Peyer's patch (tissue), 4 donors: ENCODE results near the gene TOB2. TPM values are rescaled to one million over a fixed set of nuclear protein-coding genes. Genes with fewer than 3 reads are reported as not detected.

Experiments
- DNase-seq, 3 donors: peaks; one replicate each; pipeline ENCODE4 v3.0.0-alpha.2; 2017 to 2019
- H3K27ac ChIP-seq, 4 donors: fragments of 200-600 bp; sonication (generic); one replicate each; pipeline ENCODE4 v1.5.1; 2016 to 2019
- H3K27me3 ChIP-seq, 2 donors: fragments of 200-600 bp; sonication (generic); one replicate each; pipeline ENCODE4 v1.5.1; 2019
- H3K36me3 ChIP-seq, 3 donors: fragments of 200-600 bp; sonication (generic); one replicate each; pipeline ENCODE4 v1.5.1; 2016 to 2019
- H3K4me1 ChIP-seq, 4 donors: fragments of 200-600 bp; sonication (generic); one replicate each; pipeline ENCODE4 v1.5.1; 2016 to 2019
- H3K4me3 ChIP-seq, 4 donors: fragments of 200-600 bp; sonication (generic); 1 replicate in 3 of 4; 2 replicates in 1 of 4; pipeline ENCODE4 v1.5.1; 2016 to 2019; ENCODE audit warnings: mild to moderate bottlenecking in 1 of 4
- H3K9me3 ChIP-seq, 4 donors: fragments of 200-600 bp; sonication (generic); one replicate each; pipeline ENCODE4 v1.5.1; 2016 to 2019; ENCODE audit warnings: mild to moderate bottlenecking in 1 of 4
- POLR2A ChIP-seq, 2 donors: fragments of 450-650 bp; IDR thresholded peaks; one replicate each; pipeline ENCODE4 v1.5.1; 2017; ENCODE audit warnings: antibody characterized with exemption in 2 of 2, mild to moderate bottlenecking in 2 of 2, moderate library complexity in 2 of 2
- total RNA-seq, 4 donors: library from RNA; depleted of rRNA; stranded (reverse); fragments of >200 nt; gene quantifications; one replicate each; pipeline ENCODE4 v1.1.0, GENCODE V29; 2016
- TF ChIP-seq, protein P1 (sequence below), 6 experiments: fragments of 450-650 bp in 4 of 6; fragments of 200-600 bp in 2 of 6; sonication (generic) in 1 of 6; IDR thresholded peaks; one replicate each; pipeline ENCODE4 v1.5.1; 2017 to 2019; ENCODE audit warnings: antibody characterized with exemption in 6 of 6, mild to moderate bottlenecking in 3 of 6, moderate library complexity in 1 of 6

TOB2 gene
- total RNA-seq, 4 donors from 2014 or later: 18.2 to 78.6 (median 74.4) TPM

GRCh38 chr22:41397143-41397811 is 49.3 kb downstream of the TOB2 start:
- Histone ChIP-seq H3K36me3 (peaks cover 0 to 64% (median 0%) of the 10 kb centered on the region in 3 donors), H3K4me3 (no peak overlapping the region), H3K9me3 (no peaks in the 10 kb centered on the region), H3K27ac (peak overlapping the region in 2 of 4 donors; percentile 53 to 65), H3K27me3 (no peaks in the 10 kb centered on the region), H3K4me1 (peaks cover 0 to 13% (median under 1%) of the 10 kb centered on the region in 4 donors)
- peak in 2 of 3 donors; percentile 65 to 69 for DNase-seq
- TF ChIP-seq POLR2A (IDR thresholded peaks at IDR 0.05): no peak
- TF ChIP-seq, protein P1, sequence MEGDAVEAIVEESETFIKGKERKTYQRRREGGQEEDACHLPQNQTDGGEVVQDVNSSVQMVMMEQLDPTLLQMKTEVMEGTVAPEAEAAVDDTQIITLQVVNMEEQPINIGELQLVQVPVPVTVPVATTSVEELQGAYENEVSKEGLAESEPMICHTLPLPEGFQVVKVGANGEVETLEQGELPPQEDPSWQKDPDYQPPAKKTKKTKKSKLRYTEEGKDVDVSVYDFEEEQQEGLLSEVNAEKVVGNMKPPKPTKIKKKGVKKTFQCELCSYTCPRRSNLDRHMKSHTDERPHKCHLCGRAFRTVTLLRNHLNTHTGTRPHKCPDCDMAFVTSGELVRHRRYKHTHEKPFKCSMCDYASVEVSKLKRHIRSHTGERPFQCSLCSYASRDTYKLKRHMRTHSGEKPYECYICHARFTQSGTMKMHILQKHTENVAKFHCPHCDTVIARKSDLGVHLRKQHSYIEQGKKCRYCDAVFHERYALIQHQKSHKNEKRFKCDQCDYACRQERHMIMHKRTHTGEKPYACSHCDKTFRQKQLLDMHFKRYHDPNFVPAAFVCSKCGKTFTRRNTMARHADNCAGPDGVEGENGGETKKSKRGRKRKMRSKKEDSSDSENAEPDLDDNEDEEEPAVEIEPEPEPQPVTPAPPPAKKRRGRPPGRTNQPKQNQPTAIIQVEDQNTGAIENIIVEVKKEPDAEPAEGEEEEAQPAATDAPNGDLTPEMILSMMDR (IDR thresholded peaks at IDR 0.05): no peak

DNA sequence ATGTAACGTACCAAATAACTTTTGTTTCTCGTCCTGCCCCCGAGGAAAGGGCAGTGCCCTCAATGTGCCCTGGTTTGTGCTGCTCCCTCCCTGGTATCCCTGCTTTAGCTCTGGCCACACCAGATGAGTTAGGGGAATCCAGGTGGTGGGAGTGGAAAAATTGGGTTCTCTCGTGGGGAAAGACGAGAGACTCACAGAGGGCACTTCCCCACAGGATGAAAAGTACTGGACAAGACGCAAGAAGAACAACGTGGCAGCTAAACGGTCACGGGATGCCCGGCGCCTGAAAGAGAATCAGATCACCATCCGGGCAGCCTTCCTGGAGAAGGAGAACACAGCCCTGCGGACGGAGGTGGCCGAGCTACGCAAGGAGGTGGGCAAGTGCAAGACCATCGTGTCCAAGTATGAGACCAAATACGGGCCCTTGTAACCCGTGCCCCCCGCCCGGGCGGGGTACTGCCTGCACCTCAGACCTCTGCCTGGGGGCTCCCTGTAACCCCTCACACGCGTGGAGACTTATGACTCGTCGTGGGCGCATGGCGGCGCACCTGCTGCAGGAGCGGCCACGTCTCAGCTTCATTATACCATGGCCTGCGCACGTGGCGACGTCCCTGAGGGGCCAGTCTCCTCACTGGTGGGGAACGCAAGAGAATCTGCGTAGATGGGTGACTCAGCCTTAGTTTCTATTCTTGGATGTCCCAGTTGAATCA is 50.9 kb downstream of the TOB2 start:
- Histone ChIP-seq H3K36me3 (peaks cover 0 to 80% (median 0%) of the 10 kb centered on the region in 3 donors), H3K4me3 (no peak overlapping the region), H3K27ac (no peak overlapping the region), H3K27me3 (no peaks in the 10 kb centered on the region), H3K9me3 (no peaks in the 10 kb centered on the region), H3K4me1 (peaks cover 0 to 7% (median 0%) of the 10 kb centered on the region in 4 donors)
- no peak for DNase-seq
- no peak for TF ChIP-seq POLR2A (IDR thresholded peaks at IDR 0.05)
- TF ChIP-seq, protein P1 (IDR thresholded peaks at IDR 0.05): no peak

DNA sequence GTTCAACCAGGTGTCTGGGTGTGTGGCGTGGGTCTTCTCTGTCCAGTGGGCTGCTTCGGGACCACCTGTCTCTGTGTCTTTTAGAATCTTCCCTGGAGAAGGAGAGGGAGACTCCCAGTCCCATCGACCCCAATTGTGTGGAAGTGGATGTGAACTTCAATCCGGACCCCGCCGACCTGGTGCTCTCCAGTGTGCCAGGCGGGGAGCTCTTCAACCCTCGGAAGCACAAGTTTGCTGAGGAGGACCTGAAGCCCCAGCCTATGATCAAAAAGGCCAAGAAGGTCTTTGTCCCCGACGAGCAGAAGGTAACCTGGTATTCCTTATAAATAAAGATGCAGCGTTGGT is 52.6 kb downstream of the TOB2 start:
- Histone ChIP-seq H3K36me3 (peaks cover 0 to 93% (median 0%) of the 10 kb centered on the region in 3 donors), H3K4me1 (peaks cover 0 to 7% (median 0%) of the 10 kb centered on the region in 4 donors), H3K27me3 (no peaks in the 10 kb centered on the region), H3K4me3 (no peak overlapping the region), H3K9me3 (no peaks in the 10 kb centered on the region), H3K27ac (no peak overlapping the region)
- no peak for TF ChIP-seq POLR2A (IDR thresholded peaks at IDR 0.05)
- TF ChIP-seq, protein P1 (IDR thresholded peaks at IDR 0.05): no peak
- DNase-seq: no peak

DNA sequence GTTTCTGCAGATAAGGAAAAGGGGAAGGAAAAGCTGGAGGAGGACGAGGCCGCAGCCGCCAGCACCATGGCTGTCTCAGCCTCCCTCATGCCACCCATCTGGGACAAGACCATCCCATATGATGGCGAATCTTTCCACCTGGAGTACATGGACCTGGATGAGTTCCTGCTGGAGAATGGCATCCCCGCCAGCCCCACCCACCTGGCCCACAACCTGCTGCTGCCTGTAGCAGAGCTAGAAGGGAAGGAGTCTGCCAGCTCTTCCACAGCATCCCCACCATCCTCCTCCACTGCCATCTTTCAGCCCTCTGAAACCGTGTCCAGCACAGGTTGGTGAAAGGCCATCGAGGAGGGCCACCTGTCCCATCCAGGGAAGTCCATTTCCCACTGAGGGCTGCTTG is 59.3 kb downstream of the TOB2 start:
- Histone ChIP-seq H3K4me3 (no peak overlapping the region), H3K9me3 (no peaks in the 10 kb centered on the region), H3K36me3 (peaks cover 0 to 51% (median 0%) of the 10 kb centered on the region in 3 donors), H3K4me1 (peaks cover 0 to 20% (median 9%) of the 10 kb centered on the region in 4 donors), H3K27me3 (no peaks in the 10 kb centered on the region), H3K27ac (no peak overlapping the region)
- TF ChIP-seq, protein P1 (IDR thresholded peaks at IDR 0.05): no peak
- TF ChIP-seq POLR2A (IDR thresholded peaks at IDR 0.05): no peak
- DNase-seq: no peak

GRCh38 chr22:41384128-41384527 is 62.5 kb downstream of the TOB2 start:
- TF ChIP-seq, protein P1 (IDR thresholded peaks at IDR 0.05): no peak
- TF ChIP-seq POLR2A (IDR thresholded peaks at IDR 0.05): no peak
- Histone ChIP-seq H3K4me3 (no peak overlapping the region), H3K4me1 (peaks cover 0 to 27% (median 12%) of the 10 kb centered on the region in 4 donors), H3K27ac (peak overlapping the region in 1 of 4 donors; percentile 100), H3K27me3 (no peaks in the 10 kb centered on the region), H3K9me3 (no peaks in the 10 kb centered on the region), H3K36me3 (peaks cover 0 to 20% (median 0%) of the 10 kb centered on the region in 3 donors)
- DNase-seq: no peak

Other genes with a start within 250 kb of the TOB2 start
- 10 to 100 TPM; 15.0 to 41.3 (median 20.1) TPM for gene L3MBTL2, start 241.5 kb downstream of the TOB2 start, total RNA-seq
- gene CHADL, start 205.9 kb downstream of the TOB2 start, total RNA-seq: 1 to 10 TPM in 2 of 4 donors, under 1 TPM in 1, not detected in 1; 0.80 to 5.3 (median 2.3) TPM
- 10 to 100 TPM; 29.8 to 79.2 (median 35.8) TPM for gene RANGAP1, start 160.6 kb downstream of the TOB2 start, total RNA-seq
- gene ZC3H7B, start 145.3 kb downstream of the TOB2 start, total RNA-seq: 10 to 100 TPM; 39.9 to 65.1 (median 60.0) TPM
- 10 to 100 TPM in 3 of 4 donors, 1 to 10 TPM in 1; 6.6 to 42.2 (median 27.0) TPM for gene TEF, start 64.9 kb downstream of the TOB2 start, total RNA-seq
- gene PHF5A, start 21.9 kb upstream of the TOB2 start, total RNA-seq: 10 to 100 TPM; 20.6 to 31.3 (median 23.0) TPM
- gene ACO2, start 22.3 kb upstream of the TOB2 start, total RNA-seq: 100 to 1,000 TPM; 115 to 394 (median 356) TPM
- 10 to 100 TPM in 3 of 4 donors, 1 to 10 TPM in 1; 9.5 to 14.9 (median 13.0) TPM for gene POLR3H, start 97.7 kb upstream of the TOB2 start, total RNA-seq
- gene CSDC2, start 114.2 kb upstream of the TOB2 start, total RNA-seq: 1 to 10 TPM in 1 of 4 donors, under 1 TPM in 1, not detected in 2; 0.80 to 1.5 TPM
- 100 to 1,000 TPM in 3 of 4 donors, 10 to 100 TPM in 1; 63.5 to 139 (median 101) TPM for gene PMM1, start 143.0 kb upstream of the TOB2 start, total RNA-seq
- gene DESI1, start 174.2 kb upstream of the TOB2 start, total RNA-seq: 10 to 100 TPM; 22.3 to 39.4 (median 29.9) TPM
- gene XRCC6, start 174.5 kb upstream of the TOB2 start, total RNA-seq: 100 to 1,000 TPM; 119 to 151 (median 127) TPM
- gene SNU13, start 242.1 kb upstream of the TOB2 start, total RNA-seq: 10 to 100 TPM; 51.5 to 87.5 (median 58.6) TPM